Psoas muscle (tissue), 7 donors: ENCODE results near the gene LIG3. TPM values are rescaled to one million over a fixed set of nuclear protein-coding genes. Genes with fewer than 3 reads are reported as not detected.

Experiments
- polyA plus RNA-seq, 3 donors: library from polyadenylated mRNA; stranded (reverse); fragments of 200-250 nt; gene quantifications; one replicate each; pipeline ENCODE4 v1.2.3, GENCODE V29; 2013
- total RNA-seq, 4 donors: library from RNA; stranded (reverse); fragmentation: NEBNext Ultra II Directional in 2 of 4; extraction: Animal tissue kit (Norgen Biotek cat#: 25700) in 2 of 4; gene quantifications; one replicate each; pipeline versions ENCODE4 v1.2.1 to v1.2.4, GENCODE V29; 2021 to 2023
- donor health status: healthy with polysubstance abuse.
- donor health status: DM: no; HTN: no; CAD: no; lungs with moderate emphysema.
- donor health status: Bipolar disorder and iron deficiency.
- donor health status: healthy.
- donor health status: DM: no; HTN: no; CAD: no.
- donor health status: DM: no; HTN: no; CAD: no.
- donor health status: DM: yes; HTN: yes; CAD: no.

LIG3 gene
- total and polyA plus RNA-seq, 7 donors = 11.5 to 28.2 (median 23.5) TPM

Other genes starting within 250 kb of the LIG3 start
- gene CCT6B, start 19.1 kb upstream of the LIG3 start, total RNA-seq = 1 to 10 TPM; 2.4 to 5.2 (median 3.3) TPM
- gene CCT6B, start 19.1 kb upstream of the LIG3 start, polyA plus RNA-seq = 1 to 10 TPM in 2 of 3 donors, under 1 TPM in 1; 0.74 to 1.7 (median 1.2) TPM
- gene ZNF830, start 19.0 kb upstream of the LIG3 start, total RNA-seq = 10 to 100 TPM in 2 of 4 donors, 1 to 10 TPM in 2; 7.0 to 12.6 (median 10.6) TPM
- 10 to 100 TPM in 1 of 3 donors, 1 to 10 TPM in 2; 7.2 to 13.6 (median 9.6) TPM for gene ZNF830, start 19.0 kb upstream of the LIG3 start, polyA plus RNA-seq
- gene RFFL, start 83.2 kb downstream of the LIG3 start, total RNA-seq = 10 to 100 TPM; 23.6 to 39.5 (median 31.1) TPM
- gene RFFL, start 83.2 kb downstream of the LIG3 start, polyA plus RNA-seq = 10 to 100 TPM in 1 of 3 donors, 1 to 10 TPM in 2; 7.0 to 19.1 (median 8.6) TPM
- gene RAD51D, start 139.3 kb downstream of the LIG3 start, total RNA-seq = 1 to 10 TPM; 4.0 to 6.2 (median 6.0) TPM
- 1 to 10 TPM; 3.6 to 5.4 (median 3.9) TPM for gene RAD51D, start 139.3 kb downstream of the LIG3 start, polyA plus RNA-seq
- gene FNDC8, start 141.1 kb downstream of the LIG3 start, total RNA-seq = not detected
- not detected for gene FNDC8, start 141.1 kb downstream of the LIG3 start, polyA plus RNA-seq
- gene NLE1, start 161.8 kb downstream of the LIG3 start, total RNA-seq = 10 to 100 TPM in 2 of 4 donors, 1 to 10 TPM in 2; 9.8 to 11.9 (median 10.2) TPM
- 10 to 100 TPM in 2 of 3 donors, 1 to 10 TPM in 1; 9.1 to 15.6 (median 10.6) TPM for gene NLE1, start 161.8 kb downstream of the LIG3 start, polyA plus RNA-seq
- gene UNC45B, start 167.3 kb downstream of the LIG3 start, total RNA-seq = 100 to 1,000 TPM; 109 to 395 (median 175) TPM
- gene UNC45B, start 167.3 kb downstream of the LIG3 start, polyA plus RNA-seq = 10 to 100 TPM in 2 of 3 donors, 1 to 10 TPM in 1; 6.2 to 33.6 (median 33.1) TPM
- gene SLC35G3, start 213.9 kb downstream of the LIG3 start, total RNA-seq = not detected
- gene SLC35G3, start 213.9 kb downstream of the LIG3 start, polyA plus RNA-seq = not detected